22Rv1 (cell line): ENCODE measurements around the gene GLRX2.
A peak's percentile ranks its signal among the peaks of the same experiment; 100 is the strongest.
"Not testable (repeated sequence)": the region's sequence is repeated elsewhere in the genome, so short reads cannot be mapped to it uniquely, and the experiment has no call there.

Source experiments
- H3K27ac ChIP-seq: fragments of 450-650 bp; 2 replicates; pipeline ENCODE4 v1.5.1; 2017
- ZFX ChIP-seq: fragments of 450-650 bp; IDR thresholded peaks from 2 replicates; pipeline ENCODE4 v1.6.1; 2017; ENCODE audit warnings: antibody characterized with exemption, borderline replicate concordance
- TF ChIP-seq, protein P1 (sequence below): fragments of 450-650 bp; IDR thresholded peaks from 2 replicates; pipeline ENCODE4 v1.5.1; 2017; ENCODE audit warnings: mild to moderate bottlenecking

The GLRX2 gene

DNA sequence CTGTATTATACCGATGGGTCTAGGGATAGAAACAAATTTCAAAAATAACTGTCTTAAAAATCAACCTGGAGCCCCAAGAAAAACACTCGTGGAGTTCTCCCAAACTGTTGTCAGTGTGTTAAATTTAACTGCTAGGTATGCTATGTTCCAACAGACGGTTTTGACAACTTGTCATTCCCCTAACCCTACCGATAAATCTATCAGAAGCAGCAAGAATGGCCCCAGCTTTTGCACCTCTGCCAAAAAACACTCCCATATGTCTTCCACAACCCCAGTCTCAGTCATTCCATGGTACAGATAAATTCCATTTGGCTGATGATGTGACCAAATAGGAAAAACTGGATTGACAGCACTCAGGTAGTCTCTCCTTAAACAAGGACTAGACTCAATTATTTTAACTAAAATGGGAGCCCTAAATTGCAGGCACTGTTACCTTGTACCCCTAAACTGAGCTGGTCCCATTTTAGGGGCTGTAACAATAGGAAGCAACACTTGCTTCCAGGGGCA is 51.0 kb downstream of the GLRX2 start:
- peak overlapping the region; percentile 49 for H3K27ac ChIP-seq
- TF ChIP-seq ZFX, result no peak
- TF ChIP-seq, protein P1, sequence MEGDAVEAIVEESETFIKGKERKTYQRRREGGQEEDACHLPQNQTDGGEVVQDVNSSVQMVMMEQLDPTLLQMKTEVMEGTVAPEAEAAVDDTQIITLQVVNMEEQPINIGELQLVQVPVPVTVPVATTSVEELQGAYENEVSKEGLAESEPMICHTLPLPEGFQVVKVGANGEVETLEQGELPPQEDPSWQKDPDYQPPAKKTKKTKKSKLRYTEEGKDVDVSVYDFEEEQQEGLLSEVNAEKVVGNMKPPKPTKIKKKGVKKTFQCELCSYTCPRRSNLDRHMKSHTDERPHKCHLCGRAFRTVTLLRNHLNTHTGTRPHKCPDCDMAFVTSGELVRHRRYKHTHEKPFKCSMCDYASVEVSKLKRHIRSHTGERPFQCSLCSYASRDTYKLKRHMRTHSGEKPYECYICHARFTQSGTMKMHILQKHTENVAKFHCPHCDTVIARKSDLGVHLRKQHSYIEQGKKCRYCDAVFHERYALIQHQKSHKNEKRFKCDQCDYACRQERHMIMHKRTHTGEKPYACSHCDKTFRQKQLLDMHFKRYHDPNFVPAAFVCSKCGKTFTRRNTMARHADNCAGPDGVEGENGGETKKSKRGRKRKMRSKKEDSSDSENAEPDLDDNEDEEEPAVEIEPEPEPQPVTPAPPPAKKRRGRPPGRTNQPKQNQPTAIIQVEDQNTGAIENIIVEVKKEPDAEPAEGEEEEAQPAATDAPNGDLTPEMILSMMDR, result no peak

DNA sequence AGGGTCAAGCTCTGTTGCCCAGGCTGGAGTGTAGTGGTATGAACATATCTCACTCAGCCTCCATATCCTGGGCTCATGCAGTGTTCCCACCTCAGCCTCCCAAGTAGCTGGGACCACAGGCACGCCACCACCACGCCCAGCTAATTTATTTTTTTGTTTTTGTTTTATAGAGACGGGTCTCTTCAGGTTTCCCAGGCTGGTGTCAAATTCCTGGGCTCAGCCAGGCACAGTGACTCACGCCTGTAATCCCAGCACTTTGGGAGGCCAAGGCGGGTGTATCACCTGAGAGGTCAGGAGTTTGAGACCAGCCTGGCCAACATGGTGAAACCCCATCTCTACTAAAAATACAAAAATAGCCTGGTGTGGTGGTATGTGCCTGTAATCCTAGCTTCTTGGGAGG is 56.3 kb downstream of the GLRX2 start:
- H3K27ac ChIP-seq, result not testable (repeated sequence)
